GM12865 (cell line): ENCODE measurements around the gene LRIG1.

ENCODE experiments used
- DNase-seq: peaks from one replicate; pipeline ENCODE4 v3.0.0; 2010; ENCODE audit warnings: low read depth
- H3K4me3 ChIP-seq: 2 replicates; pipeline ENCODE4 v1.5.1; 2011; ENCODE audit warnings: mild to moderate bottlenecking, low read depth, low read length, control low read depth
- CTCF ChIP-seq: IDR thresholded peaks from 2 replicates; pipeline ENCODE4 v1.5.1; 2011; ENCODE audit warnings: low read length, control low read depth, low read depth, inconsistent platforms; ENCODE audit not compliant: insufficient read depth; ENCODE audit errors: missing control alignments

Gene LRIG1

GRCh38 chr3:66432767-66433521 is 67.9 kb downstream of the LRIG1 start:
- no peak overlapping the region for H3K4me3 ChIP-seq
- no peak for TF ChIP-seq CTCF

GRCh38 chr3:66432041-66432766 is 68.6 kb downstream of the LRIG1 start:
- no peak for TF ChIP-seq CTCF
- no peak for DNase-seq

More at GRCh38 chr3:66432767-66433521, 67.9 kb downstream of the LRIG1 start:
- DNase-seq = no peak

GRCh38 chr3:66431494-66431893 is 69.3 kb downstream of the LRIG1 start:
- TF ChIP-seq CTCF = no peak
- DNase-seq = no peak
- no peak overlapping the region for H3K4me3 ChIP-seq

More at GRCh38 chr3:66432041-66432766, 68.6 kb downstream of the LRIG1 start:
- no peak overlapping the region for H3K4me3 ChIP-seq

- TF ChIP-seq CTCF = no peak
- DNase-seq = no peak
- H3K4me3 ChIP-seq = no peak overlapping the region
Measured at GRCh38 chr3:66430876-66431275, 69.9 kb downstream of the LRIG1 start.

GRCh38 chr3:66428733-66429132 is 72.1 kb downstream of the LRIG1 start:
- DNase-seq = peak; percentile 41
- TF ChIP-seq CTCF = no peak
- H3K4me3 ChIP-seq = no peak overlapping the region

GRCh38 chr3:66427951-66428474 is 72.8 kb downstream of the LRIG1 start:
- no peak for DNase-seq
- TF ChIP-seq CTCF = no peak
- no peak overlapping the region for H3K4me3 ChIP-seq
